Measurements from ENCODE around the gene LRRTM4.

Gene LRRTM4

DNA sequence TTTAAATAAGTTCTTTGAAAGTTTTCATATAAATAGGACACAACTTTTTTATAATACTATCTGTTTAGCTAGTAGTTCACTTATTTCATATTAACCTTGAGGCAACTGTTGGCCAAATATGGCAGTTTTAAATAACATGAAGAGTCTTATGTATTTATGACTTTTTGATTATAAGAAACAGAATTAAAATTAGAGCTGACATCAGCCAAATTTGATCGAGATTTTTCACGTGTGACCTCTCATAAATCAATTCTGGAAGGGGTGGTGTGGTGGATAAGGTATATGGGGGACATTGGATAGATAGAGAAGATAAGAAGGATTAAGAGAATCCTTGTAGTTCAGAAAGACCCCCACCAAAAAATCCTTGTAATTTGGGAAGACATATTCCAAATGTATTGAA, 776.6 kb downstream of the LRRTM4 start:
- in situ Hi-C loops (cut with MboI; ENCODE audit: low pct_unique_long_range_greater_than_20kb, low sequenced_read_pairs, unreplicated experiment) = no loop called here
- TF ChIP-seq, protein P1, sequence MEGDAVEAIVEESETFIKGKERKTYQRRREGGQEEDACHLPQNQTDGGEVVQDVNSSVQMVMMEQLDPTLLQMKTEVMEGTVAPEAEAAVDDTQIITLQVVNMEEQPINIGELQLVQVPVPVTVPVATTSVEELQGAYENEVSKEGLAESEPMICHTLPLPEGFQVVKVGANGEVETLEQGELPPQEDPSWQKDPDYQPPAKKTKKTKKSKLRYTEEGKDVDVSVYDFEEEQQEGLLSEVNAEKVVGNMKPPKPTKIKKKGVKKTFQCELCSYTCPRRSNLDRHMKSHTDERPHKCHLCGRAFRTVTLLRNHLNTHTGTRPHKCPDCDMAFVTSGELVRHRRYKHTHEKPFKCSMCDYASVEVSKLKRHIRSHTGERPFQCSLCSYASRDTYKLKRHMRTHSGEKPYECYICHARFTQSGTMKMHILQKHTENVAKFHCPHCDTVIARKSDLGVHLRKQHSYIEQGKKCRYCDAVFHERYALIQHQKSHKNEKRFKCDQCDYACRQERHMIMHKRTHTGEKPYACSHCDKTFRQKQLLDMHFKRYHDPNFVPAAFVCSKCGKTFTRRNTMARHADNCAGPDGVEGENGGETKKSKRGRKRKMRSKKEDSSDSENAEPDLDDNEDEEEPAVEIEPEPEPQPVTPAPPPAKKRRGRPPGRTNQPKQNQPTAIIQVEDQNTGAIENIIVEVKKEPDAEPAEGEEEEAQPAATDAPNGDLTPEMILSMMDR (IDR thresholded peaks at IDR 0.05; ENCODE audit: extremely low read depth, insufficient read depth, missing control alignments) = no peak
- DNase-seq (ENCODE audit: low spot score) = no peak

DNA sequence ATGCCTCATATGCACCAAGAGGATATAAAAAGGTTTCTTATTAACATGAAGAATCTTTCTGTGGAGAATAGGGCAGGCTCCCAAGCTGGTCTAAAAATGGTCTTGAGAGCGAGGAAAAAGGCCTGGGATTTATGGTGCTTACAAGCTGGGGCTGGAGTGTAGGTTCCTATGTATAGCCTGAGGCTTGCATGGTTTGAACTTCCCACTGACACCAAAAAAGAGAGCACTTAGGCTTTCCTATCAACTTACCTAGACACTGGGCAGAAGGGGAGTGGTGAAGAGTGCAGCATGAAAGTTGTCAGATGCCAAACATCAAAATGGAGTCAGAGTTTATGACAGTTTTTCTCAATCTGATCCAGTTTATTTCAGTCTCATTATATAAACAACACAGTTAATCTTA, 784.6 kb downstream of the LRRTM4 start:
- DNase-seq (ENCODE audit: low spot score) = no peak
- TF ChIP-seq, protein P1 (IDR thresholded peaks at IDR 0.05; ENCODE audit: extremely low read depth, insufficient read depth, missing control alignments) = no peak
- in situ Hi-C loops (cut with MboI; ENCODE audit: low pct_unique_long_range_greater_than_20kb, low sequenced_read_pairs, unreplicated experiment) = no loop called here

DNA sequence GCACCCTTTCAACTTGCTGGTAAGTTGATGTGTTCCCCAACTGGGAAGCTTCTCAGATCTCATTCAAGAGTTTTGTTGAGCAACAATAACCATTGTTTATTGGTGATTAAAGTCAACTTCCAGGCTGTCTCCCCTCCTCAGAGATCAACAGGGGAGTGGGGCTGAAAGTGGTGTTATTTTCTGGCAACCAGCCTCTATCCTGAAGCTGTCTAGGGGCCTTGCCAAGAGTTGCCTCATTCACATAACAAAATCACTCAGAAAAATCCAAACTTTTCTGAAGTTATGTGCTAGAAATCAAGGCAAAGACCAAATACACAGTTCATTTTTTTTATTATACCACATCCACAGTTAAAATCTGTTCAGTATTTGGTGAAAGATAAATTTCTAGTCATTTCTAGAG, 788.4 kb downstream of the LRRTM4 start:
- DNase-seq (ENCODE audit: low spot score) = no peak
- in situ Hi-C loops (cut with MboI; ENCODE audit: low pct_unique_long_range_greater_than_20kb, low sequenced_read_pairs, unreplicated experiment) = no loop called here
- TF ChIP-seq, protein P1 (IDR thresholded peaks at IDR 0.05; ENCODE audit: extremely low read depth, insufficient read depth, missing control alignments) = no peak

DNA sequence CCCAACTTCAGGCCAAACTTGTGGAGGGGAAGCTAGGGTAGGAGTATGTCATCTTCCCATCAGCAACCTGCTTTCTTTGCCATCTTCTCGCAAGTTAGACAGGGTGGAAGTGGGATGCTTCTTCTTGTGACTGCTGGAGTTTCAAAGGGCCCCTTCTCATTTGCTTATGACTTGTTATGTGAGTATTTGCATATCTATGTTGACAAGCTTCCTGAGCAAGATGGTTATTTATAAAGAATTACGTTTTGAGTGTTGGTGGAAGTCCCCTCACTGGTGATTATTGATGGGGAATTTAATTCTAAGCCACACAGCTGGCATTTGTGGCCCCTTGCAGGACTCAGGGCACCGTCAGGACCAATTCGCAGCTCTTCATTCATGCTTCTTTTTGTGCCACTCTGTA, 791.0 kb downstream of the LRRTM4 start:
- in situ Hi-C loops (cut with MboI; ENCODE audit: low pct_unique_long_range_greater_than_20kb, low sequenced_read_pairs, unreplicated experiment) = no loop called here
- DNase-seq (ENCODE audit: low spot score) = no peak
- TF ChIP-seq, protein P1 (IDR thresholded peaks at IDR 0.05; ENCODE audit: extremely low read depth, insufficient read depth, missing control alignments) = no peak

DNA sequence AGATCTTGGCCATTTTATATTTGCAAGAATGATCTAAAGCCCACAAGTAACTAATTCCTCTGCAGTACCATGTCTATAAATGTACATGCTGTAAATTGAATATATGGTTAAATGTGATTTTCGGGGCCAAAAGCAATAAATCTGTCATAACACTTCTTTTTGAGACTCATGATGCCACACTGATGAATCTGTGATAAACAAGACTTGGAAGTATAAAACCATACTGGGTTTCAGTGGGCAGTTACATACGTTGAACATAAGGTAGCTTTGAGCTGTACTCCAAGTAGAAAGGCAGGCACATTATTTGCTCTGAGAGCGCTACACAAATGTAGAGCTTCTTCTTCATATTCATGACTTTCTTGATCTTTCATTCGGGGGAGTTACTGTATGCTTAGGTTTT, 792.2 kb downstream of the LRRTM4 start:
- in situ Hi-C loops (cut with MboI; ENCODE audit: low pct_unique_long_range_greater_than_20kb, low sequenced_read_pairs, unreplicated experiment) = no loop called here
- DNase-seq (ENCODE audit: low spot score) = no peak
- TF ChIP-seq, protein P1 (IDR thresholded peaks at IDR 0.05; ENCODE audit: extremely low read depth, insufficient read depth, missing control alignments) = no peak

DNA sequence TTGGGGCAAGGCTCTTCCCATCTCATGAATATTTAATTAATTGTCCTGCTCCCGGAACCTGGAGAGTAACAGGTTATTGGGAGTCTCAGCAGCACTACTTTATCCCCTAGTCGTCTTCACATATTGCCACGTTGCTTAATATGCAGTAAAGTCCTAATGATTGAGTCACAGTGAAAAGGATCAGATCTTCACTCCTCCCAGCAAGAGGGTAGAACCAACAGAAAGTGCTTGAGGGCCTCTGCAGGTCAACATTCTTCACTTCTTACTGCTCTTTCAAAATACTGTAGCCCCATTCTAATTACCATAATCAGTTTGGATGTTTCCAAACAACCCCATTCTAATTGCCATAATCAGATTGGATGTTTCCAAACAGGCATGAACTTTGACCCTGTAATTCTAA, 801.0 kb downstream of the LRRTM4 start:
- no peak for DNase-seq (ENCODE audit: low spot score)
- in situ Hi-C loops (cut with MboI; ENCODE audit: low pct_unique_long_range_greater_than_20kb, low sequenced_read_pairs, unreplicated experiment) = no loop called here

More for the DNA sequence above, 801.0 kb downstream of the LRRTM4 start:
- TF ChIP-seq, protein P1 (IDR thresholded peaks at IDR 0.05; ENCODE audit: extremely low read depth, insufficient read depth, missing control alignments) = no peak
